ENCODE data around the gene MRPL53.

The MRPL53 gene

DNA sequence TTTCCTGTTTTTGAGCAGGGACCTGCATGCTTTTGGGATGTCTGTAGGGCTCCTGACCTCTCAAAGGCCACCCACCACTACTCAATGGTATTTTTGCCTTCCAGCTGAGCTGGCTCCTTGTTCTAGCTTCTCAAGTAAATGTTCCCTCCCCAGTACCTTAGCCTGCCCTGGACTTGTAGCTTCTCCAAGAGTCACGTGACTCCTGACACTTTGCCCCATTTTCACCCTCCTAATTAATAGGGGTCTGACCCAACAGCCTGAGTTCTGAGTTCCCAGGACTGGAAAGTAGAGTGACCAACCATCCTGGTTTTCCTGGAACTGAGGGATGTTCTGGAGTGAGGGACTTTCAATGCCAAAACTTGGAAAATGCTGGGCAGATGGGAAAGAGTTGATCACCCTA, 23.0 kb upstream of the MRPL53 start:
- H3K4me3 ChIP-seq (ENCODE audit: low read depth, low read length): no peak overlapping the region
- TF ChIP-seq, protein P1, sequence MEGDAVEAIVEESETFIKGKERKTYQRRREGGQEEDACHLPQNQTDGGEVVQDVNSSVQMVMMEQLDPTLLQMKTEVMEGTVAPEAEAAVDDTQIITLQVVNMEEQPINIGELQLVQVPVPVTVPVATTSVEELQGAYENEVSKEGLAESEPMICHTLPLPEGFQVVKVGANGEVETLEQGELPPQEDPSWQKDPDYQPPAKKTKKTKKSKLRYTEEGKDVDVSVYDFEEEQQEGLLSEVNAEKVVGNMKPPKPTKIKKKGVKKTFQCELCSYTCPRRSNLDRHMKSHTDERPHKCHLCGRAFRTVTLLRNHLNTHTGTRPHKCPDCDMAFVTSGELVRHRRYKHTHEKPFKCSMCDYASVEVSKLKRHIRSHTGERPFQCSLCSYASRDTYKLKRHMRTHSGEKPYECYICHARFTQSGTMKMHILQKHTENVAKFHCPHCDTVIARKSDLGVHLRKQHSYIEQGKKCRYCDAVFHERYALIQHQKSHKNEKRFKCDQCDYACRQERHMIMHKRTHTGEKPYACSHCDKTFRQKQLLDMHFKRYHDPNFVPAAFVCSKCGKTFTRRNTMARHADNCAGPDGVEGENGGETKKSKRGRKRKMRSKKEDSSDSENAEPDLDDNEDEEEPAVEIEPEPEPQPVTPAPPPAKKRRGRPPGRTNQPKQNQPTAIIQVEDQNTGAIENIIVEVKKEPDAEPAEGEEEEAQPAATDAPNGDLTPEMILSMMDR (IDR thresholded peaks at IDR 0.05; ENCODE audit: borderline replicate concordance, insufficient read depth, low read depth, low read length): no peak

- no peak overlapping the region for H3K4me3 ChIP-seq (ENCODE audit: low read depth, low read length)
- TF ChIP-seq, protein P1 (IDR thresholded peaks at IDR 0.05; ENCODE audit: borderline replicate concordance, insufficient read depth, low read depth, low read length): no peak
Observed at GRCh38 chr2:74493546-74493945, 21.1 kb upstream of the MRPL53 start.

GRCh38 chr2:74491648-74492544, 19.4 kb upstream of the MRPL53 start:
- TF ChIP-seq, protein P1 (IDR thresholded peaks at IDR 0.05; ENCODE audit: borderline replicate concordance, insufficient read depth, low read depth, low read length): no peak
- no peak overlapping the region for H3K4me3 ChIP-seq (ENCODE audit: low read depth, low read length)

GRCh38 chr2:74489906-74490305, 17.4 kb upstream of the MRPL53 start:
- H3K4me3 ChIP-seq (ENCODE audit: low read depth, low read length): no peak overlapping the region
- TF ChIP-seq, protein P1 (IDR thresholded peaks at IDR 0.05; ENCODE audit: borderline replicate concordance, insufficient read depth, low read depth, low read length): no peak

DNA sequence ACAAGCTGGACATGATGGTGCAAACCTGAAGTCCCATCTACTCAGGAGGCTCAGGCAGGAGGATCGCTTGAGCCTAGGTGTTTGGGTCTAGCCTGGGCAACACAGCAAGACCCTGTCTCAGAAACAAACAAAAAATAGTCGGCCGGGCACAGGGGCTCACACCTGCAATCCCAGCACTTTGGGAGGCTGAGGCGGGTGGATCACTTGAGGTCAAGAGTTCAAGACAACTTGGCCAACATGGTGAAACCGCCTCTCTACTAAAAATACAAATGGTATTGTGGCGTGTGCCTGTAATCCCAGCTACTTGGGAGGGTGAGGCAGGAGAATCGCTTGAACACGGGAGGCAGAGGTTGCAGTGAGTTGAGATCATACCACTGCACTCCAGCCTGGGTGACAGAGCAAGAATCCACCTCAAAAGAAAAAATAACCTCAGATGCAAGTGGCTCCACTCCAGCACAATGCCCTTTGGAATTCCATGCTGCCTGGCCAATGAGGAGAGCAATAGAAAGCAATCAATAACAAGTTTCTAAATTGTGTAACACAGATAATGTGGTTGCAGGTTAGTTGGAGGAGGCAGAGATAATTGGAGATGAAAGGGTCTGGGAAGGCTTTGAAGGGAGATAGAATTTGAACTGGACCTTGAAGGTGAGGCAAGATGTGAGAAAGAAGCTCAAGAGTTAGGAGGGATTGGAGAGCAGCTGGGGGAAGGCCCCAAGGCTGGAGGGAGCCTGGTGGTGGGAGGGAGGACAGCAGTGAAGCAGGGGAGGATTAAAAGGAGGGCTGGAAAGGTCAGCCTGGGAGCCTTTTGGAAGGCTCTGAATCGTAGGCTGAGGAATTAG, 16.4 kb upstream of the MRPL53 start:
- TF ChIP-seq, protein P1 (IDR thresholded peaks at IDR 0.05; ENCODE audit: borderline replicate concordance, insufficient read depth, low read depth, low read length): no peak
- no peak overlapping the region for H3K4me3 ChIP-seq (ENCODE audit: low read depth, low read length)

DNA sequence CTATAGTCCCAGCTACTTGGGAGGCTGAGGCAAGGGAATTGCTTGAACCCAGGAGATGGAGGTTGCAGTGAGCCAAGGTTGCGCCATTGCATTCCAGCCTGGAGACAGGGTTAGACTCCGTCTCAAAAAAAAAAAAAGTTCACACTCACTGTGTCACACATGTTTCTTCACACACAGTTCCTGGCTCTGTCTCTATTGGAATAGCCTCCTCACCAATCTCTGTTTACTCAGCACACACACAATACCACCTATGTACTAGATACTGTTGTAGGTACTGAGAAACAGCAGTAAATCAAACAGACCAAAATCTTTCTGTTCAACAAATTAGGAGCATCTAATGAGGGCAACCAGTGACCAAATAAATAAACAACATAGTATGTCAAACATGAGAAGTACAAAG, 13.7 kb upstream of the MRPL53 start:
- TF ChIP-seq, protein P1 (IDR thresholded peaks at IDR 0.05; ENCODE audit: borderline replicate concordance, insufficient read depth, low read depth, low read length): no peak
- no peak overlapping the region for H3K4me3 ChIP-seq (ENCODE audit: low read depth, low read length)

DNA sequence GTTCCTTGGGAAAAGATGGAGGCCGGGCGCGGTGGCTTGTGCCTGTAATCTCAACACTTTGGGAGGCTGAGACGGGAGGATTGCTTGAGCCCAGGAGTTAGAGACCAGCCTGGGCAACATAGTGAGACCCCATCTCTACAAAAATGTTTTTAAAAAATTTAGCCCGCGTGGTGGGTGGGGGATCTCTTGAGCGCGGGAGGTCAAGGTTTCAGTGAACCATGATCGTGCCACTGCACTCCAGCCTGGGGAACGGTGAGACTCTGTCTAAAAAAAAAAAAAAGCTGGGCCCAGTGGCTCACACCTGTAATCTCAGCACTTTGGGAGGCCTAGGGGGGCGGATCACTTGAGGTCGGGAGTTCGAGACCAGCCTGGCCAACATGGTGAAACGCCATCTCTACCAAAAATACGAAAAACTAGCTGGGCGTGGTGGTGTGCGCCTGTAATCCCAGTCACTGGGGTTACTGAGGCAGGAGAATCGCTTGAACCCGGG, 11.2 kb upstream of the MRPL53 start:
- peak overlapping the region; percentile 58 for H3K4me3 ChIP-seq (ENCODE audit: low read depth, low read length)
